HEK293 (cell line): ENCODE measurements around the gene LCAT.

ENCODE experiments used
- CTCF ChIA-PET: fragments of 350-600 bp; formaldehyde crosslinking; extraction: SDS; loops from one replicate; lab custom pipeline; 2021; ENCODE audit warnings: antibody characterized with exemption; lab: Yijun Ruan, JAX
- POLR2A ChIA-PET: fragments of 300-600 bp; formaldehyde crosslinking; extraction: SDS; loops from one replicate; lab custom pipeline; 2020; ENCODE audit warnings: antibody characterized with exemption, inconsistent platforms; lab: Yijun Ruan, JAX
- H3K27ac ChIP-seq: fragments of 200-500 bp; sonication (Bioruptor generic); 2 replicates; pipeline ENCODE4 v1.5.1; 2014; ENCODE audit warnings: low read depth, low read length, control low read depth, inconsistent platforms; ENCODE audit errors: extremely low read depth
- H3K36me3 ChIP-seq, 2 experiments: fragments of 200-500 bp in 1 of 2; sonication (Bioruptor generic) in 1 of 2; 1 replicate in 1 of 2; 2 replicates in 1 of 2; pipeline ENCODE4 v1.5.1; 2014 to 2017; ENCODE audit warnings: inconsistent platforms in 2 of 2, low read length in 2 of 2; ENCODE audit not compliant: control insufficient read depth in 2 of 2, insufficient read depth in 1 of 2
- H3K4me1 ChIP-seq: fragments of 200-500 bp; sonication (Bioruptor generic); 2 replicates; pipeline ENCODE4 v1.5.1; 2014; ENCODE audit warnings: mild to moderate bottlenecking, low read length, inconsistent platforms; ENCODE audit not compliant: control insufficient read depth, insufficient read depth
- H3K4me3 ChIP-seq: 2 replicates; pipeline ENCODE4 v1.5.1; 2011; ENCODE audit warnings: low read depth, mild to moderate bottlenecking, control low read depth, low read length, moderate library complexity
- H3K9me3 ChIP-seq: fragments of 200-500 bp; sonication (Bioruptor generic); 2 replicates; pipeline ENCODE4 v1.5.1; 2014; ENCODE audit warnings: low read depth, low read length, inconsistent platforms; ENCODE audit not compliant: control insufficient read depth, insufficient read depth
- PRDM1 ChIP-seq: fragments of 450-650 bp; formaldehyde crosslinking; IDR thresholded peaks from 2 replicates; pipeline ENCODE4; 2016; ENCODE audit warnings: missing biosample characterization, missing genetic modification characterization
- SP3 ChIP-seq: fragments of 450-650 bp; formaldehyde crosslinking; IDR thresholded peaks from 2 replicates; pipeline ENCODE4 v1.5.1; 2016; ENCODE audit warnings: missing biosample characterization, missing genetic modification characterization
- ZBTB1 ChIP-seq: fragments of 450-650 bp; formaldehyde crosslinking; IDR thresholded peaks from 2 replicates; pipeline ENCODE4 v1.5.1; 2016; ENCODE audit warnings: missing biosample characterization, missing genetic modification characterization
- ZFHX2 ChIP-seq: fragments of 450-650 bp; formaldehyde crosslinking; conservative IDR thresholded peaks from 2 replicates; pipeline ENCODE4 v1.5.1; 2016; ENCODE audit warnings: missing biosample characterization, missing genetic modification characterization
- ZNF184 ChIP-seq: fragments of 450-650 bp; IDR thresholded peaks from 2 replicates; pipeline ENCODE4 v1.5.1; 2018; ENCODE audit warnings: missing biosample characterization, mild to moderate bottlenecking, missing genetic modification characterization
- ZNF423 ChIP-seq: fragments of 450-650 bp; formaldehyde crosslinking; IDR thresholded peaks from 2 replicates; pipeline ENCODE4 v1.5.1; 2016; ENCODE audit warnings: missing biosample characterization, missing genetic modification characterization
- ZNF521 ChIP-seq: fragments of 450-650 bp; formaldehyde crosslinking; IDR thresholded peaks from 2 replicates; pipeline ENCODE4 v1.5.1; 2017; ENCODE audit warnings: missing biosample characterization, mild to moderate bottlenecking, missing genetic modification characterization
- ZNF544 ChIP-seq: fragments of 450-650 bp; formaldehyde crosslinking; IDR thresholded peaks from 2 replicates; pipeline ENCODE4 v1.5.0; 2017; ENCODE audit warnings: missing biosample characterization, missing genetic modification characterization
- ZNF549 ChIP-seq: fragments of 450-650 bp; IDR thresholded peaks from 2 replicates; pipeline ENCODE4 v1.5.1; 2018; ENCODE audit warnings: missing biosample characterization, missing genetic modification characterization, mild to moderate bottlenecking, inconsistent platforms, moderate library complexity
- ZNF558 ChIP-seq: fragments of 450-650 bp; formaldehyde crosslinking; IDR thresholded peaks from 2 replicates; pipeline ENCODE4 v1.5.1; 2016; ENCODE audit warnings: missing biosample characterization, missing genetic modification characterization
- ZSCAN23 ChIP-seq: fragments of 450-650 bp; formaldehyde crosslinking; IDR thresholded peaks from 2 replicates; pipeline ENCODE4 v1.5.1; 2016; ENCODE audit warnings: missing biosample characterization, missing genetic modification characterization
- TF ChIP-seq, protein P1 (sequence below): fragments of 450-650 bp; formaldehyde crosslinking; IDR thresholded peaks from 2 replicates; pipeline ENCODE4 v1.5.1; 2016; ENCODE audit warnings: missing biosample characterization, missing genetic modification characterization
- TF ChIP-seq, protein P2 (sequence below): fragments of 450-650 bp; formaldehyde crosslinking; optimal IDR thresholded peaks from 2 replicates; pipeline ENCODE3; 2016; ENCODE audit warnings: missing biosample characterization, mild to moderate bottlenecking, missing genetic modification characterization
- TF ChIP-seq, protein P3 (sequence below): fragments of 450-650 bp; formaldehyde crosslinking; IDR thresholded peaks from 2 replicates; pipeline ENCODE4 v1.5.1; 2016; ENCODE audit warnings: missing biosample characterization, missing genetic modification characterization

Gene LCAT

DNA sequence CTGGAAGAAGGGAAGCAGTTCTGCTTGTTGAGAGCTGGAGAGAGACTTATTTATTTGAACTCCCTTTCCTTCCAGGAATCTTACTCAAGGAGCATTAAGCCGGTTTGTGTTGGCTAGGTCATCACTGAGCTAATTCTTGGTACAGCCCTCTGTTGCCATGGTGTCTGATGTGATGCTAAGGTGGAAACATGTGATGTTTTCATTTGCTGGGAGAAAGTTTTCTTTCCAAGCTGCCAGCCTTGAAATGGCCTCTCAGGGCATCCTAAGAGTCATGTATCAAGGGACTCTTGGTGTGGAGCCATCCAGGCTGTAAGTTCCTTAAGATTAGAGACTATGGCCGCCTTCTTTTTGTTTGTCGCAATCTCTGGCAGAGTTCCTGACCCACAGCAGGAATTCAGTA, 46.7 kb downstream of the LCAT start:
- H3K4me3 ChIP-seq: no peak overlapping the region
- H3K9me3 ChIP-seq: no peaks in the 10 kb centered on the region
- CTCF ChIA-PET: interaction anchor here (0.5 to 1.1 kb wide), 4 partner anchors 11 to 36 kb away, joined by 3 to 7 read pairs (median 3); partner anchors contain the start of gene NRN1L
- H3K27ac ChIP-seq: no peak overlapping the region
- H3K4me1 ChIP-seq: peaks cover 4% of the 10 kb centered on the region
- peaks cover 0 to 8% of the 10 kb centered on the region in 2 experiments; a peak in 2 of 3 replicates for H3K36me3 ChIP-seq
- POLR2A ChIA-PET: no interaction called here
- TF ChIP-seq ZNF544 (tag by site-specific recombination) (no peak), ZNF184 (tag by site-specific recombination) (no peak), PRDM1 (tag by site-specific recombination) (peak; percentile 66), SP3 (tag by site-specific recombination) (no peak), ZBTB1 (tag by site-specific recombination) (no peak)
- TF ChIP-seq, protein P1, sequence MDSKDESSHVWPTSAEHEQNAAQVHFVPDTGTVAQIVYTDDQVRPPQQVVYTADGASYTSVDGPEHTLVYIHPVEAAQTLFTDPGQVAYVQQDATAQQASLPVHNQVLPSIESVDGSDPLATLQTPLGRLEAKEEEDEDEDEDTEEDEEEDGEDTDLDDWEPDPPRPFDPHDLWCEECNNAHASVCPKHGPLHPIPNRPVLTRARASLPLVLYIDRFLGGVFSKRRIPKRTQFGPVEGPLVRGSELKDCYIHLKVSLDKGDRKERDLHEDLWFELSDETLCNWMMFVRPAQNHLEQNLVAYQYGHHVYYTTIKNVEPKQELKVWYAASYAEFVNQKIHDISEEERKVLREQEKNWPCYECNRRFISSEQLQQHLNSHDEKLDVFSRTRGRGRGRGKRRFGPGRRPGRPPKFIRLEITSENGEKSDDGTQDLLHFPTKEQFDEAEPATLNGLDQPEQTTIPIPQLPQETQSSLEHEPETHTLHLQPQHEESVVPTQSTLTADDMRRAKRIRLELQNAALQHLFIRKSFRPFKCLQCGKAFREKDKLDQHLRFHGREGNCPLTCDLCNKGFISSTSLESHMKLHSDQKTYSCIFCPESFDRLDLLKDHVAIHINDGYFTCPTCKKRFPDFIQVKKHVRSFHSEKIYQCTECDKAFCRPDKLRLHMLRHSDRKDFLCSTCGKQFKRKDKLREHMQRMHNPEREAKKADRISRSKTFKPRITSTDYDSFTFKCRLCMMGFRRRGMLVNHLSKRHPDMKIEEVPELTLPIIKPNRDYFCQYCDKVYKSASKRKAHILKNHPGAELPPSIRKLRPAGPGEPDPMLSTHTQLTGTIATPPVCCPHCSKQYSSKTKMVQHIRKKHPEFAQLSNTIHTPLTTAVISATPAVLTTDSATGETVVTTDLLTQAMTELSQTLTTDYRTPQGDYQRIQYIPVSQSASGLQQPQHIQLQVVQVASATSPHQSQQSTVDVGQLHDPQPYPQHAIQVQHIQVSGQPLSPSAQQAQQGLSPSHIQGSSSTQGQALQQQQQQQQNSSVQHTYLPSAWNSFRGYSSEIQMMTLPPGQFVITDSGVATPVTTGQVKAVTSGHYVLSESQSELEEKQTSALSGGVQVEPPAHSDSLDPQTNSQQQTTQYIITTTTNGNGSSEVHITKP: peak; percentile 55; the same call in 1 of the 2 replicates
- TF ChIP-seq, protein P2, sequence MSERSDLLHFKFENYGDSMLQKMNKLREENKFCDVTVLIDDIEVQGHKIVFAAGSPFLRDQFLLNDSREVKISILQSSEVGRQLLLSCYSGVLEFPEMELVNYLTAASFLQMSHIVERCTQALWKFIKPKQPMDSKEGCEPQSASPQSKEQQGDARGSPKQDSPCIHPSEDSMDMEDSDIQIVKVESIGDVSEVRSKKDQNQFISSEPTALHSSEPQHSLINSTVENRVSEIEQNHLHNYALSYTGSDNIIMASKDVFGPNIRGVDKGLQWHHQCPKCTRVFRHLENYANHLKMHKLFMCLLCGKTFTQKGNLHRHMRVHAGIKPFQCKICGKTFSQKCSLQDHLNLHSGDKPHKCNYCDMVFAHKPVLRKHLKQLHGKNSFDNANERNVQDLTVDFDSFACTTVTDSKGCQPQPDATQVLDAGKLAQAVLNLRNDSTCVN (tag by site-specific recombination): no peak

DNA sequence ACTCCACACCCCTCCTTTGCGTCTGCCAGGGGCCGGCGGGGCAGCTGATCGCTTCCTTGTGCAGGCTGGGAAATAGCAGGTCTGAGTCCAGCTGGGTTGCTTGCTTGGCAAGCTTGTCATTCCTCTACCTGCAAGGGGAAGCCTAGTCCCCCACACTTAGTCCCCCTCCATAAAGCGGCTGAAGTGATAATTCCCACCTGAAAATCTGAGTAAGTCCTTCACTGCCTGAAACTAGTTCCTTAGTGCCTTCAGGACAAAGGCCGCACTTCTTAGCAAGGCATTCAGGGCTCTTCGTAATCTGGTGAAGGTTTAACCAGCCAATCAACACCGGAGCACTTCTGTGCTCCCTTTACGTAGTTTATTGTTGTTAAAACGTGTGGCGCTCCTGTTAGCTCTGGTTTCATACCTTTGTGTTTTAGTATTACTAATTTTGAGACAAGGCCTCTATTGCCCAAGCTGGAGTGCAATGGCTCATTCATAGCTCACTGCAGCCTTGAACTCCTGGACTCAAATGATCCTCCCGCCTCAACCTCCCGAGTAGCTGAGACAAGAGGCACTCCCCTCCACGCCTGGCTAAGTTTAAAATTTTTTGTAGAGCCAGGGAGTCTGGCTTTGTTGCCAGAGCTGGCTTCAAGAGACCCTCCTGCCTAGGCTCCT, 50.0 kb downstream of the LCAT start:
- no peak for TF ChIP-seq ZFHX2
- no peak for TF ChIP-seq ZSCAN23
- no peak for TF ChIP-seq ZNF549 (tag by site-specific recombination)
- TF ChIP-seq ZNF558 (tag by site-specific recombination): no peak
- TF ChIP-seq ZNF521 (tag by site-specific recombination): no peak
- no peak for TF ChIP-seq ZNF423 (tag by site-specific recombination)
- TF ChIP-seq, protein P3, sequence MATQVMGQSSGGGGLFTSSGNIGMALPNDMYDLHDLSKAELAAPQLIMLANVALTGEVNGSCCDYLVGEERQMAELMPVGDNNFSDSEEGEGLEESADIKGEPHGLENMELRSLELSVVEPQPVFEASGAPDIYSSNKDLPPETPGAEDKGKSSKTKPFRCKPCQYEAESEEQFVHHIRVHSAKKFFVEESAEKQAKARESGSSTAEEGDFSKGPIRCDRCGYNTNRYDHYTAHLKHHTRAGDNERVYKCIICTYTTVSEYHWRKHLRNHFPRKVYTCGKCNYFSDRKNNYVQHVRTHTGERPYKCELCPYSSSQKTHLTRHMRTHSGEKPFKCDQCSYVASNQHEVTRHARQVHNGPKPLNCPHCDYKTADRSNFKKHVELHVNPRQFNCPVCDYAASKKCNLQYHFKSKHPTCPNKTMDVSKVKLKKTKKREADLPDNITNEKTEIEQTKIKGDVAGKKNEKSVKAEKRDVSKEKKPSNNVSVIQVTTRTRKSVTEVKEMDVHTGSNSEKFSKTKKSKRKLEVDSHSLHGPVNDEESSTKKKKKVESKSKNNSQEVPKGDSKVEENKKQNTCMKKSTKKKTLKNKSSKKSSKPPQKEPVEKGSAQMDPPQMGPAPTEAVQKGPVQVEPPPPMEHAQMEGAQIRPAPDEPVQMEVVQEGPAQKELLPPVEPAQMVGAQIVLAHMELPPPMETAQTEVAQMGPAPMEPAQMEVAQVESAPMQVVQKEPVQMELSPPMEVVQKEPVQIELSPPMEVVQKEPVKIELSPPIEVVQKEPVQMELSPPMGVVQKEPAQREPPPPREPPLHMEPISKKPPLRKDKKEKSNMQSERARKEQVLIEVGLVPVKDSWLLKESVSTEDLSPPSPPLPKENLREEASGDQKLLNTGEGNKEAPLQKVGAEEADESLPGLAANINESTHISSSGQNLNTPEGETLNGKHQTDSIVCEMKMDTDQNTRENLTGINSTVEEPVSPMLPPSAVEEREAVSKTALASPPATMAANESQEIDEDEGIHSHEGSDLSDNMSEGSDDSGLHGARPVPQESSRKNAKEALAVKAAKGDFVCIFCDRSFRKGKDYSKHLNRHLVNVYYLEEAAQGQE: 0 out of 2 replicates have a peak, but pooled peaks have one; percentile 6
- H3K36me3 ChIP-seq: peaks cover 0 to 3% of the 10 kb centered on the region in 2 experiments; a peak in 2 of 3 replicates
- H3K9me3 ChIP-seq: no peaks in the 10 kb centered on the region
- POLR2A ChIA-PET: interaction anchor here (1.1 to 1.4 kb wide), 2 partner anchors 24 to 87 kb away, joined by 4 read pairs; partner anchors contain the start of genes RANBP10 and TSNAXIP1
- H3K4me3 ChIP-seq: peak overlapping the region; percentile 82
- H3K27ac ChIP-seq: peak overlapping the region; percentile 85
- CTCF ChIA-PET: interaction anchor here (0.6 to 3.2 kb wide), 3 partner anchors 34 to 376 kb away, joined by 3 to 10 read pairs (median 4); no protein-coding TSS in a partner anchor
- peaks cover 4% of the 10 kb centered on the region for H3K4me1 ChIP-seq
